Left lung (tissue), 10 donors: ENCODE data around the gene TFF2. TPM values are rescaled to one million over a fixed set of nuclear protein-coding genes. Genes with fewer than 3 reads are reported as not detected.

Experiments used
- ATAC-seq: fragments of 200-7000 bp; cut with Tn5 transposase; one replicate; pipeline ENCODE4 v1.9.1; 2020; ENCODE audit warnings: moderate library complexity
- DNase-seq, 4 donors: peaks; one replicate each; pipeline ENCODE4 v3.0.0-alpha.2; 2013 to 2020
- H3K27ac ChIP-seq, 2 donors: fragments of 200-600 bp; sonication (generic) in 1 of 2; one replicate each; pipeline versions ENCODE4 v1.5.0 to v1.8.0; 2020 to 2021
- H3K27me3 ChIP-seq, 2 donors: fragments of 200-600 bp; sonication (generic) in 1 of 2; one replicate each; pipeline versions ENCODE4 v1.5.0 to v1.8.0; 2020 to 2021
- H3K36me3 ChIP-seq, 2 donors: fragments of 200-600 bp; sonication (generic) in 1 of 2; one replicate each; pipeline versions ENCODE4 v1.5.0 to v1.8.0; 2020 to 2021
- H3K4me1 ChIP-seq, 2 donors: fragments of 200-600 bp; one replicate each; pipeline ENCODE4 v1.8.0; 2021
- H3K4me3 ChIP-seq, 2 donors: fragments of 200-600 bp; sonication (generic) in 1 of 2; one replicate each; pipeline versions ENCODE4 v1.5.0 to v1.8.0; 2020 to 2021; ENCODE audit warnings: mild to moderate bottlenecking in 1 of 2
- H3K9me3 ChIP-seq, 2 donors: fragments of 200-600 bp; sonication (generic) in 1 of 2; one replicate each; pipeline versions ENCODE4 v1.5.0 to v1.8.0; 2020 to 2021
- intact Hi-C, 2 donors: fragments of 100-400 bp; cut with DNase I; formaldehyde crosslinking; loops; one replicate each; pipeline versions ENCODE4 v1.11.2 to v1.14.2; 2022
- polyA plus RNA-seq, 6 donors: library from polyadenylated mRNA; unstranded; fragments of 120-200 nt; gene quantifications; one replicate each; pipeline ENCODE4 v1.2.1, GENCODE V29; 2013; ENCODE audit not compliant: insufficient read length in 6 of 6
- total RNA-seq, 2 donors: library from RNA; stranded (reverse); fragmentation: NEBNext Ultra II Directional; extraction: Animal tissue kit (Norgen Biotek cat#: 25700); gene quantifications; one replicate each; pipeline ENCODE4 v1.2.1, GENCODE V29; 2021
- TF ChIP-seq, protein P1 (sequence below), 2 donors: fragments of 200-600 bp; sonication (generic) in 1 of 2; IDR thresholded peaks; one replicate each; pipeline versions ENCODE4 v1.5.0 to v1.8.0; 2021; ENCODE audit warnings: antibody characterized with exemption in 2 of 2
- donor health status: DM: no; HTN: yes; CAD: no.
- donor health status: DM: no; HTN: no; CAD: no.

The TFF2 gene
- total and polyA plus RNA-seq, 8 donors, result not detected

- H3K36me3 ChIP-seq, result no peaks in the 10 kb centered on the region
- TF ChIP-seq, protein P1, sequence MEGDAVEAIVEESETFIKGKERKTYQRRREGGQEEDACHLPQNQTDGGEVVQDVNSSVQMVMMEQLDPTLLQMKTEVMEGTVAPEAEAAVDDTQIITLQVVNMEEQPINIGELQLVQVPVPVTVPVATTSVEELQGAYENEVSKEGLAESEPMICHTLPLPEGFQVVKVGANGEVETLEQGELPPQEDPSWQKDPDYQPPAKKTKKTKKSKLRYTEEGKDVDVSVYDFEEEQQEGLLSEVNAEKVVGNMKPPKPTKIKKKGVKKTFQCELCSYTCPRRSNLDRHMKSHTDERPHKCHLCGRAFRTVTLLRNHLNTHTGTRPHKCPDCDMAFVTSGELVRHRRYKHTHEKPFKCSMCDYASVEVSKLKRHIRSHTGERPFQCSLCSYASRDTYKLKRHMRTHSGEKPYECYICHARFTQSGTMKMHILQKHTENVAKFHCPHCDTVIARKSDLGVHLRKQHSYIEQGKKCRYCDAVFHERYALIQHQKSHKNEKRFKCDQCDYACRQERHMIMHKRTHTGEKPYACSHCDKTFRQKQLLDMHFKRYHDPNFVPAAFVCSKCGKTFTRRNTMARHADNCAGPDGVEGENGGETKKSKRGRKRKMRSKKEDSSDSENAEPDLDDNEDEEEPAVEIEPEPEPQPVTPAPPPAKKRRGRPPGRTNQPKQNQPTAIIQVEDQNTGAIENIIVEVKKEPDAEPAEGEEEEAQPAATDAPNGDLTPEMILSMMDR (IDR thresholded peaks at IDR 0.05), result no peak
- H3K4me1 ChIP-seq, result peaks cover 0 to under 1% of the 10 kb centered on the region in 2 donors
- intact Hi-C loops, result no loop called here
- no peak overlapping the region for H3K4me3 ChIP-seq
- no peak for ATAC-seq
- peaks cover 0 to 7% of the 10 kb centered on the region in 2 donors for H3K27me3 ChIP-seq
- no peak overlapping the region for H3K27ac ChIP-seq
- H3K9me3 ChIP-seq, result no peaks in the 10 kb centered on the region
- no peak for DNase-seq
These were observed 7.2 kb downstream of the TFF2 start for GRCh38 chr21:42343556-42343955.

GRCh38 chr21:42343101-42343500 is 7.7 kb downstream of the TFF2 start:
- Histone ChIP-seq H3K4me1 (peaks cover 0 to 5% of the 10 kb centered on the region in 2 donors), H3K27me3 (peaks cover 0 to 7% of the 10 kb centered on the region in 2 donors), H3K36me3 (no peaks in the 10 kb centered on the region), H3K4me3 (no peak overlapping the region), H3K27ac (no peak overlapping the region), H3K9me3 (no peaks in the 10 kb centered on the region)
- DNase-seq (no peak), ATAC-seq (no peak)
- TF ChIP-seq, protein P1 (IDR thresholded peaks at IDR 0.05), result no peak
- intact Hi-C loops, result no loop called here

- H3K4me3 ChIP-seq, result no peak overlapping the region
- H3K27ac ChIP-seq, result no peak overlapping the region
- H3K4me1 ChIP-seq, result peaks cover 0 to 9% of the 10 kb centered on the region in 2 donors
- no peaks in the 10 kb centered on the region for H3K9me3 ChIP-seq
- no peaks in the 10 kb centered on the region for H3K27me3 ChIP-seq
- DNase-seq (no peak), ATAC-seq (no peak)
- H3K36me3 ChIP-seq, result no peaks in the 10 kb centered on the region
- TF ChIP-seq, protein P1 (IDR thresholded peaks at IDR 0.05), result no peak
- intact Hi-C loops, result no loop called here
These were observed 8.8 kb downstream of the TFF2 start for GRCh38 chr21:42341776-42342542.

DNA sequence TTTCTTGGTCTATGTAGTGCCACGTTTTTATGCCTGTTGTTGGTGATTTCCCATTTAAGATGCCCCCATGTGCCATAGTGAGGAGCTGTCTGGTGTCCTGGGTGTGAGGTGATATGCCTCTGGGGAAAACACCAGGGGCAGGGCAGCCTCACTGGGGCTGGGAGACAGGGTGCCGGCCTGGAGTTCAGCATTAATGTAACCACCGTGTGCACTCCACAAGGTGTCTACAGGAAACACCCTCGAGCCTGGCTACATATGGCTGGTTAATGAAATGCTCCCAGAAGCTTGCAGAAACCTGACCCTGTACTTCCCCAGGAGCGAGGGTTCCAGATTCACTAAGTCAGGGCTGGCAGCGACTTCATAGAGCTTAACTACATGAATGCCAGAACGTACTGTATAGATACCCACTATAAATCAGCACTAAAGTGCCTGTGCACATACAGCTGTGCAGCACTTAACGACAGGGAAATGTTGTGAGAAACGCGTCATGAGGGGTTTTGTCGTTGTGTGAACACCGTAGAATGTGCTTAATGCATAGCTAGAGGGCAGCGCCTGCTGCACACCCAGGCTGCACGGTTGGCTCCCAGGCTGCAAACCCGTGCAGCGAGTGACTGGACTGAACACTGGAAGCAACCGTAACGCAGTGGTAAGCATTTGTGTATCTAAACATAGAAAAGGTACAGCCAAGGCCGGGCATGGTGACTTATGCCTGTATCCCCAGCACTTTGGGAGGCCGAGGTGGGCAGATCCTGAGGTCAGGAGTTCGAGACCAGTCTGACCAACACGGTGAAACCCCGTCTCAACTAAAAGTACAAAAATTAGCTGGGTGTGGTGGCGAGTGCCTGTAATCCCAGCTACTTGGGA is 10.4 kb downstream of the TFF2 start:
- no peaks in the 10 kb centered on the region for H3K27me3 ChIP-seq
- no peak overlapping the region for H3K4me3 ChIP-seq
- no peak overlapping the region for H3K27ac ChIP-seq
- peaks cover 0 to 9% of the 10 kb centered on the region in 2 donors for H3K4me1 ChIP-seq
- no peak for DNase-seq
- no peaks in the 10 kb centered on the region for H3K9me3 ChIP-seq
- no peaks in the 10 kb centered on the region for H3K36me3 ChIP-seq
- ATAC-seq, result no peak
- intact Hi-C loops, result no loop called here
- TF ChIP-seq, protein P1 (IDR thresholded peaks at IDR 0.05), result no peak
